NCI-H2196 treated with DMSO at 0.1 percent for 48 hours (cell line): ENCODE measurements around the gene CNRIP1.
"Not testable (repeated sequence)": the region's sequence is repeated elsewhere in the genome, so short reads cannot be mapped to it uniquely, and the experiment has no call there.

Experiments
- DNase-seq: peaks from one replicate; lab custom pipeline; 2025; ENCODE audit not compliant: unreplicated experiment; lab: John Stamatoyannopoulos, UW

Gene CNRIP1

GRCh38 chr2:68341062-68341329 is 21.2 kb upstream of the CNRIP1 start:
- DNase-seq = no peak

- no peak for DNase-seq
Measured at GRCh38 chr2:68340226-68341061, 20.7 kb upstream of the CNRIP1 start.

- DNase-seq = no peak
Measured at GRCh38 chr2:68336192-68336591, 16.4 kb upstream of the CNRIP1 start.

- DNase-seq = no peak
Measured at GRCh38 chr2:68333931-68334330, 14.2 kb upstream of the CNRIP1 start.

- DNase-seq = no peak
Measured at GRCh38 chr2:68333009-68333408, 13.3 kb upstream of the CNRIP1 start.

- DNase-seq = no peak
Measured at GRCh38 chr2:68330691-68331090, 10.9 kb upstream of the CNRIP1 start.

DNA sequence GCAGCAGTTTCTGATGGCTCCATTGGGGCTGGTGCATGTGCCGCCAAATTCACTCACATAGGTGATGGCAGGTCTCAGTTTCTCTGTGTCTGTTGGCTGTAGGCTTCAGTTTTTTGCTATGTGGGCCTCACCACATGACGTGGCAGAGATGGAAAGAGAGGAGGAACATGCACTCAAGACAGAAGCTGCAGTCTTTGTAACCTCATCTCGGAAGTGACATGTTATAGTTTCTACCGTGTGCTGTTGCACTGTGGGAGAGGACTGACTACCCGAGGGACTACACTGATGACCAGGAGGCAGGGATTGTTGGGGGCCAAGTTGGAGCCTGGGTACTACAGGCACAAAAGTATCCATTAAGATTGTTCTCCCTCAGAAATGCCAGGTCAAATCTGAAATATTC is 9.2 kb upstream of the CNRIP1 start:
- no peak for DNase-seq

GRCh38 chr2:68325056-68325455 is 5.3 kb upstream of the CNRIP1 start:
- no peak for DNase-seq

- DNase-seq = no peak
Measured at GRCh38 chr2:68320118-68320641, 431 bp upstream of the CNRIP1 start.

DNA sequence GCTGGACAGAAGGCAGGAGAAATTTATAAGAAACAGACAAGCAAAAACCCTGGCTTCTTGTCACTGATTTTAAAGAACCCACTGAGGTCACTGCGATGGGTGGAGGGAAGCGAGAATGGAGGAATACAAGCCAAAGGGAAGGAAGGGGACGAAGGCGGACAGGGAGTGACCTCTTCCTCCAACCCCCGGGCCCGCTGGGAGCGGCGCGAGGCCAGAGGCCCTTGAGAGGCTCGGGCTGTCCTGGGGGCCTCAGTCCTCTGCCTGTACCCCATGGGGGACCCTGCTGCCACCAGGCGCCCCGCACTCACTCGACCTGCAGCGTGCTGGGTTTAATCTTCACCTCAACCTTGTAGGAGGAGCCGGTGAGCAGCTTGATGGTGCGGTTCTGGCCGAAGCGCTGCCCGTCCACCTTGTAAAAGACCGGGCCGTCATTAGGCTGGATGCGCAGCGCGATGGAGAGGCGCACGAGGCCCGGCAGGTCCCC is 793 bp downstream of the CNRIP1 start:
- no peak for DNase-seq

GRCh38 chr2:68317971-68318913 is 1.5 kb downstream of the CNRIP1 start:
- DNase-seq = no peak

- no peak for DNase-seq
Measured at GRCh38 chr2:68316111-68316510, 3.6 kb downstream of the CNRIP1 start.

DNA sequence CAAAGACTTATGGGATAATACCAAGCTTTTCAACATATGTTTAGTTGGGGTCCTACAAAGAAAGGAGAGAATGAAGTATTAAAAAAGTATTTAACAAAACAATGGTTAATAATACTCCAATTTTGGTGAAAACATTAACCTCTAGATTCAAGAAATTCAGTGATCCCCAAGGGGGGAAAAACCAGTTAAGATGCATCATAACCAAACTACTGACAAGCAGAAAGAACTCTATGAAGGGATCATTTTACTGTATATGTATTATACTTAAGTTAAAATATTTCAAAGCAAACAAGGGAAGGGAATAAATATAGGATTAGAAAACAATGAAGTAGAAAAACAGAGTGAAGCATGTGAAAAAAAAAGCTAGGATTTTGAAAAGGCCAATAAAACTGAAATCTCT is 8.7 kb downstream of the CNRIP1 start:
- no peak for DNase-seq

- DNase-seq = no peak
Measured at GRCh38 chr2:68309426-68309825, 10.3 kb downstream of the CNRIP1 start.

DNA sequence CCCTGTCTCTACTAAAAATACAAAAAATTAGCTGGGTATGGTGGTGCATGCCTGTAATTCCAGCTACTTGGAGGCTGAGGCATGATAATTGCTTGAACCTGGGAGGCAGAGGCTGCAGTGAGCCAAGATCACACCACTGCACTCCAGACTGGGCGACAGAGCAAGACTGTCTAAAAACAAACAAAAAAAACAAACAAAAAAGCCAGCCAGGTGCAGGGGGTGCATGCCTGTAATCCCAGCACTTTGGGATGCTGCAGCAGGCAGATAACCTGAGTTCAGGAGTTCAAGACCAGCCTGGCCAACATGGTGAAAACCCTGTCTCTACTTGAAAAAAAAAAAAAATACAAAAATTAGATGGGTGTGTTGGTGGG is 15.9 kb downstream of the CNRIP1 start:
- not testable (repeated sequence) for DNase-seq

DNA sequence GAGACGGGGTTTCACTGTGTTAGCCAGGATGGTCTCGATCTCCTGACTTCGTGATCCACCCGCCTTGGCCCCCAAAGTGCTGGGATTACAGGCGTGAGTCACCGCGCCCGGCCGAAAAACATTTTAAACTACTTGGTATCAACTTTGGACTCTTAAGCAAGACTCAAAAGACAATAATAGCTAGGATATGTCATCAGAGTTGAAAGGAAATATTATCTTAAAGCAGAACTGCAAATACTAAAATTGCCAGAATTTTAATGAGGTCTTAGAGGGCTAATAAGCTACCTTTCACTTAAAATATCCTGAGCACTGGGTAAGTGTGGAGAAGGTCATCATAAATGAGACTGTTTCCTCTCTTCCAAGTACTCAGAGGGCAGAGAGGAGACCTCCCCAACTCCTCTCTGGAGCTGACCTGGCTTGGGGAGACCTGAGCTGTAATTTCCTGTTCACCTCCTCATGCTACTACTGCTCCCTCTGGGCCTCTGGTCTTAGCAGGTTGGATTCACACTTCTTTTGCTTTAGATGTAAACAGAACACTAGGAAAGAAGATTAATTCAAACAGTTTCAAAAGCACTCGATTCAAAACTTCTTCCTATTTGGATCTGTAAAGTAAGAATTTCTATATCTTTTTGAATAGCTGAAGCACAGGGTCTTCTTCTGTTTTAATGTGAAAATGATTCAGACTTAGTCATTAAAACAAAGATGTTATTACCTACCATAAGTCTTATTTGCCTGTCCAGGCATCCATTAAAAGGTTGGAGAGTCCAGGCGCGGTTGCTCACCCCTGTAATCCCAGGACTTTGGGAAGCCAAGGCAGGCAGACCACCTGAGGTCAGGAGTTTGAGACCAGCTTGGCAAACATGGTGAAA is 16.5 kb downstream of the CNRIP1 start:
- DNase-seq = no peak

GRCh38 chr2:68302281-68302875 is 17.4 kb downstream of the CNRIP1 start:
- DNase-seq = no peak

DNA sequence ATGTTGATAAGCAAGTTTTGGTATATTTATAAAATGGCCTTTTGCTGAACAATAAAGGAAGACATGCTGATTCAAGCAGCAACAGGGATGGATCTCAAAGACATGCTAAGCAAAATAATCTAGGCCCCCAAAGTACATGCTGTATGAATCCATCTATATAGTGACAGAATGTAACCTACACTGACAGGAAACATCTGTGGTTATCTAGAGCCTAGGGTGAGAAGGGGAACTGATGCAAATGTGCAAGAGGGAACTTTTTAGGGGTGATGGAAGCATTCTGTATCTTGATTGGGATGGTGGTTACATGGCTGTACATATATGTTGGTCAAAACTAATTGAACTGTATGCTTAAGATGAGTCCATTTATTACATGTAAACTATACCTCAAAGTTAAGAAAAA is 24.2 kb downstream of the CNRIP1 start:
- DNase-seq = no peak

DNA sequence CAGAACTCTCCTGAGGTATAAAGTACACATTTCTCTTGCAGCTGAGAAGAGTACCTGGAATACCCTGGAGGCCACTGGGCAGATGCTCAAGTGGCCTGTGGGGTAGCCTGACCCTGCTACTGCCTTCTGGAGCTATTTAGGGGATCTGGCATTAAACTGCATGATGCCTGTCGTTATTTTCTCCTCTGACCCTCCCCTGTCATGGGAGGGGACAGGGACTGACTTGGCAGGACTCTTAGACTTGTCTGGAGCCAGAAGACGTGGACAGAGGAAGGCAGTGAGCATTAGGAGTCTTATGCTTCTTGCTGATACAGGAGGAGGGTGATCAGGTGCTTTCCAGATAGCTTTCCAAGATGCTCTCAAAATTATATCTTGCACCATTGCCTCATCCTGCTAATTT is 24.8 kb downstream of the CNRIP1 start:
- no peak for DNase-seq

- DNase-seq = no peak
Measured at GRCh38 chr2:68294187-68294586, 25.6 kb downstream of the CNRIP1 start.

GRCh38 chr2:68293755-68294154 is 26.0 kb downstream of the CNRIP1 start:
- no peak for DNase-seq
